H1 (cell line): ENCODE measurements around the gene ANKRD29. TPM values are rescaled to one million over a fixed set of nuclear protein-coding genes. Genes with fewer than 3 reads are reported as not detected.

ENCODE experiments used
- CHD2 ChIP-seq: IDR thresholded peaks from 2 replicates; pipeline ENCODE4 v1.6.1; 2012; ENCODE audit warnings: low read length, improper control_type of control experiment
- GTF2F1 ChIP-seq: IDR thresholded peaks from 2 replicates; pipeline ENCODE4 v1.6.1; 2012; ENCODE audit warnings: low read depth, low read length, improper control_type of control experiment, borderline replicate concordance
- POLR2AphosphoS5 ChIP-seq: IDR thresholded peaks from 2 replicates; pipeline ENCODE4 v1.6.1; 2011; ENCODE audit warnings: low read depth, low read length
- polyA plus RNA-seq, 7 experiments: library from polyadenylated mRNA; depleted of rRNA in 3 of 7; stranded (reverse) in 5 of 7; unstranded in 2 of 7; fragments of >200 nt in 5 of 7; fragments of 200-250 nt in 2 of 7; gene quantifications; 1 replicate in 5 of 7; 2 replicates in 1 of 7; 4 replicates in 1 of 7; pipeline versions ENCODE4 v1.2.1 to v1.2.3, GENCODE V29; 2011 to 2013; ENCODE audit warnings: missing spikeins in 2 of 7, mixed read lengths in 2 of 7
- total RNA-seq: library from RNA; stranded (reverse); fragmentation: NEBNext Ultra II Directional; extraction: Animal tissue kit (Norgen Biotek cat#: 25700); gene quantifications from 2 replicates; pipeline ENCODE4 v1.2.1, GENCODE V29; 2021

ANKRD29 gene
- total and polyA plus RNA-seq, 2 of the 8 experiments (the other 6 are each of a cell fraction or from before 2014, with no cell fraction given): 3.0 to 7.3 TPM

GRCh38 chr18:23626451-23627279 lies 36.0 kb downstream of the ANKRD29 start (continued):
- TF ChIP-seq POLR2AphosphoS5 (no peak), GTF2F1 (no peak), CHD2 (no peak)
